HAP-1 (cell line): Measurements from ENCODE around the gene PDE8B.

Source experiments
- DNase-seq, 2 experiments: peaks; one replicate each; pipeline ENCODE4 v3.0.0-alpha.2; 2016 to 2020; ENCODE audit warnings: low spot score in 2 of 2
- H3K27me3 ChIP-seq: fragments of 250-450 bp; sonication (Bioruptor Pico); 2 replicates; pipeline ENCODE4 v1.5.1; 2020; ENCODE audit warnings: low read depth, mild to moderate bottlenecking, moderate library complexity
- H3K36me3 ChIP-seq: fragments of 250-450 bp; sonication (Bioruptor Pico); replicated peaks from 2 replicates; pipeline ENCODE4 v1.5.1; 2020; ENCODE audit warnings: mild to moderate bottlenecking
- H3K4me1 ChIP-seq: fragments of 250-450 bp; sonication (Bioruptor Pico); 2 replicates; pipeline ENCODE4 v1.5.1; 2020; ENCODE audit warnings: mild to moderate bottlenecking
- H3K4me3 ChIP-seq: fragments of 250-450 bp; sonication (Bioruptor Pico); 2 replicates; pipeline ENCODE4 v1.5.1; 2020; ENCODE audit warnings: mild to moderate bottlenecking, moderate library complexity
- H3K9me3 ChIP-seq: fragments of 250-450 bp; sonication (Bioruptor Pico); 2 replicates; pipeline ENCODE4 v1.5.1; 2020; ENCODE audit warnings: mild to moderate bottlenecking, moderate library complexity
- in situ Hi-C: fragments of 300-500 bp; cut with MboI; formaldehyde crosslinking; loops from 3 replicates; pipeline ENCODE4 v1.14.3; 2020; ENCODE audit warnings: low sequenced_read_pairs, inconsistent platforms, mixed read lengths

Gene PDE8B

DNA sequence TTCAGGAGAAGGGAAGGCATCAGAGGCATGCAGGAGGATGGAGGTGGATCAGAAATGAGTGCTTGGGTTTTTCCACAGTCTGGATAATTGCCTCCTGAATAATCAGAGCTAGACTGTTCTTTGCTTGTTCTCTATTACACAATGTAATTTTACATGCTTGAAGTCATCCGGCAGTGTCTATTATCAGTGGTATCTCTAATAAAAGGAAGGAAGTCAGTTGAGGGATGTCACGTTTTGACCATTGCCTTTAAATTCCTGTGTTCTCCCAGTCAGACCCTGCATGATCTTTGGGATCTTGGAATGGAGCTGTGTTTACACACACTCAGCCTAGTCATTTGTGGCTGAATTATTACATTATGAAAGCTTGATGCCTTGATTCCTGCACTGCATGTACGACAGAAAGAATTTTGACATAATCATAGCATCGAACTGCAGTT is 91.0 kb downstream of the PDE8B start:
- in situ Hi-C loops, result no loop called here
- no peak for DNase-seq
- H3K4me3 ChIP-seq, result no peak overlapping the region
- no peaks in the 10 kb centered on the region for H3K9me3 ChIP-seq
- H3K36me3 ChIP-seq, result no peaks in the 10 kb centered on the region
- no peaks in the 10 kb centered on the region for H3K4me1 ChIP-seq
- H3K27me3 ChIP-seq, result no peaks in the 10 kb centered on the region

DNA sequence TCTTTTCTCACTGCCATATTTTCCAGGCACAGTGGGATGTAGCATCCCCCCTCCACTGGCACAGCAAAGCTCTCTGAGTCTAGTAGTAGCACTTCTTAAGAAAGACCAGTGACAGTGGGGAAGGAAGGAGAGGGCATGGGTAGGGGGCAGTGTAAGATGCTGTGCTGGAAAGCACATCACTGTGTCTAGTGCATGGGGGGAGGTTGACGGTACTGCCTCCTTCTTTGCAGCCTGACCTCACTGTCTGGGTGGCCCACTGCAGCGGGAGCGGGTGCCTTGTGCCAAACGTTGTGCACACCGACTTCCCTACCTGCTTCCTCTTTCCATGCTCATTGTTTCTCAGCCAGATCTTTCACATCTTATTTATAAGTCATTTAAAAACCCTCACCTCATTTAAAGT is 91.8 kb downstream of the PDE8B start:
- Histone ChIP-seq H3K36me3 (no peaks in the 10 kb centered on the region), H3K4me1 (no peaks in the 10 kb centered on the region), H3K4me3 (no peak overlapping the region), H3K9me3 (no peaks in the 10 kb centered on the region), H3K27me3 (no peaks in the 10 kb centered on the region)
- DNase-seq, result no peak
- in situ Hi-C loops, result no loop called here

DNA sequence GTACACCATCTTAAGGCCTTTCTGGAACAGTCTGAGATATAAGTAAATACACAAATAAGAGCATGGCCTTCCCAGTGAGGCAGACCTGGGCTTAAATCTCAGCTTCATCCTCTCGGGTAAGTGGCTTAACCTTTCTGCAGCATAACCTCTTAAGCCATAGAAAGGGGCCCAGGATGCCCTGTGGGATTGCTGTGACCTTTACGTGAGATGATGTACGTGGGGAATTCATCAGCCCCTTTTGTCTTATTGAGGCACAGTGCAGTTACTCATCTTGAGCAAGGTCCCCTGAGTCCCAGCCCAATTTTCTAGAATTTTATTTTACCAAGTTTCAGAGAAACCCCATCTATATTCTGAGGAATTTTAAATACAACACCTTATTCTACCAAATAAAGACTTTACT is 92.2 kb downstream of the PDE8B start:
- no peak for DNase-seq
- Histone ChIP-seq H3K4me1 (no peaks in the 10 kb centered on the region), H3K4me3 (no peak overlapping the region), H3K27me3 (no peaks in the 10 kb centered on the region), H3K9me3 (no peaks in the 10 kb centered on the region), H3K36me3 (no peaks in the 10 kb centered on the region)
- in situ Hi-C loops, result no loop called here

DNA sequence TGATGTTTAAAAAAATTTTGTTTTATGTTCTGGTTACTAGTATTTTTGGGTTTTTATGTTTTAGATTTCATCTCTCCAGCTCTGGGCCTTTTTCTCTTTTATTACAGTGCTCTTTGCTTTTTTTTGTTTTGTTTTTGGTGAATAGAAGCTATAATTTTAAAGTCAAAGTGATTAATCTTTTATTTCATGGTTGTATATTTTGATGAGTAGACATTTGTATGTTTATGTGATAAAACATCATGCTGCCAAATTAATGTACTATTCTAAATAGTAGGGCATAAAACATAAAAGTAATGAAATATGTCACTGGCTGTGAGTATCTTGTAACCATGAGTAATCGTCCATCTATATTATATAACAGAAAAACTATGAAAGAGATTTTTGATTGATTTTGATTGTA is 93.9 kb downstream of the PDE8B start:
- H3K27me3 ChIP-seq, result no peaks in the 10 kb centered on the region
- no peaks in the 10 kb centered on the region for H3K36me3 ChIP-seq
- no peaks in the 10 kb centered on the region for H3K9me3 ChIP-seq
- no peak for DNase-seq
- H3K4me3 ChIP-seq, result no peak overlapping the region
- in situ Hi-C loops, result no loop called here
- no peaks in the 10 kb centered on the region for H3K4me1 ChIP-seq

DNA sequence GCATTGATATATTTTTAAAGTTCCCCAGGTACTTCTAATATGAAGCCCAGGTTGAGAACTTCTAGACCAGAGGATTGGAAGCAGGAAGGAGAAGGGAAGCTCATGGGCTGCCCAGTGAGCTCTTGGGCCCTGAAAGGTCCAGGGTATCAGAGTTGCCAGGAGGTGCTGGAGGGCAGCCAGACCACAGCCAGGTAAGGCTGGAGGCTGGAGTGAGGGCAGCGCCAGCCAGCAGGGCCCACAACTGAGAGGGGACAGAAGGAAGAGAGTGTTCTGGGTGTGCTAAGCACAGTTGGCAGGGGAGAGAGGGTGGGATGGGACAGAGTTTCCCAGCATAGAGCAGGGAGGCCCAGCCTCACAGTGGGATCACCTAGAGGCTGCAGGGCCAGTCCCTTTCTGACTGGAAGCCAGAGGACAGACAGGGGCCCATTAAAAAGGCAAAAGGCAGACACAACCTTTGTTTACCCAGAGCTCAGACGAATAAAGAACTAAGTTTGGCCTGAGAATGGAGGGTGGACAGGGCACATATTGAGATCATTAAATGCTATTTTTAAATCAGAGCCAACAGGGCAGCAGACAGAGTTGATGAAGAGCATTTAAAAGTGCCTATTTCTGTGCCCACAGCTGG is 94.9 kb downstream of the PDE8B start:
- Histone ChIP-seq H3K4me3 (no peak overlapping the region), H3K27me3 (no peaks in the 10 kb centered on the region), H3K9me3 (no peaks in the 10 kb centered on the region), H3K36me3 (no peaks in the 10 kb centered on the region), H3K4me1 (no peaks in the 10 kb centered on the region)
- in situ Hi-C loops, result no loop called here
- no peak for DNase-seq

DNA sequence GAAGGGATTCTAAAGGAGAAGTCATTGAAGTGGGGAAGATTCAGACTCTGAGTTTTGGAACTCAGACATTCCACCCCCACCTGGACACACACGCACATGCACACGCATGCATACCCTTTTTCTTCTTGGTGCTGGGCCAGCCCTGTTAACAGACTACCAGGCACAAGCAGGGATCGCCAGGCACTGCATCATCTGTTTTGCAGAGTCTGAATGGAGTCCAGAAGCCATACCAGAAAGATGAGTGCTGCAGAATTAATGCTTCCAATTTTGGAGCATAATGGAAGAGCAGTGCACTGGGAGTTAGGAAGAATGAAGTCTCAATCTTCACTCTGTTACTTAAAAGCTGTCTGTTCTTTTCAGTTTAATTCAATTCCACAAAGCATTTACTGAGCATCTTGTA is 95.5 kb downstream of the PDE8B start:
- DNase-seq, result no peak
- Histone ChIP-seq H3K4me1 (no peaks in the 10 kb centered on the region), H3K27me3 (no peaks in the 10 kb centered on the region), H3K4me3 (no peak overlapping the region), H3K9me3 (no peaks in the 10 kb centered on the region), H3K36me3 (no peaks in the 10 kb centered on the region)
- in situ Hi-C loops, result no loop called here

DNA sequence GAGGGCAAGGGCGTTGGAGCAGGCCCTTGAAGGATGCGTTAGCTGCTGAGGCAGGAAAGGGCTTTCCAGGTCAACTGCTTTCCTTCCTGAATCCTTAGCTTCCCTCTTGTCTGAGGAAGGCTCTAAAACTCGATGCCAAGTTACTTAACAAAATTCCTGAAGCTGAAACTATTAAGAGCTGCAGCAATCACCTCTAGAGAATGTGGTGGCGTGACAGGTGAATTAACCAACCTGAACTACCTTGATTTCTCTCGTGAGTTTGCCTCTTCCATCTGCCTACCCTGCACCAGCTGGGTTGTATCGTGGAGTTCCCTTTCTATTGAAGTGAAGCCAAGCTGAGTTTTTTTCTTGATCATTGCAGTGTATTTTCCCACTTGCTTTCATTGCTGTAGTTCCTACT is 96.1 kb downstream of the PDE8B start:
- in situ Hi-C loops, result no loop called here
- no peak for DNase-seq
- Histone ChIP-seq H3K9me3 (no peaks in the 10 kb centered on the region), H3K4me1 (no peaks in the 10 kb centered on the region), H3K27me3 (no peaks in the 10 kb centered on the region), H3K4me3 (no peak overlapping the region), H3K36me3 (no peaks in the 10 kb centered on the region)

DNA sequence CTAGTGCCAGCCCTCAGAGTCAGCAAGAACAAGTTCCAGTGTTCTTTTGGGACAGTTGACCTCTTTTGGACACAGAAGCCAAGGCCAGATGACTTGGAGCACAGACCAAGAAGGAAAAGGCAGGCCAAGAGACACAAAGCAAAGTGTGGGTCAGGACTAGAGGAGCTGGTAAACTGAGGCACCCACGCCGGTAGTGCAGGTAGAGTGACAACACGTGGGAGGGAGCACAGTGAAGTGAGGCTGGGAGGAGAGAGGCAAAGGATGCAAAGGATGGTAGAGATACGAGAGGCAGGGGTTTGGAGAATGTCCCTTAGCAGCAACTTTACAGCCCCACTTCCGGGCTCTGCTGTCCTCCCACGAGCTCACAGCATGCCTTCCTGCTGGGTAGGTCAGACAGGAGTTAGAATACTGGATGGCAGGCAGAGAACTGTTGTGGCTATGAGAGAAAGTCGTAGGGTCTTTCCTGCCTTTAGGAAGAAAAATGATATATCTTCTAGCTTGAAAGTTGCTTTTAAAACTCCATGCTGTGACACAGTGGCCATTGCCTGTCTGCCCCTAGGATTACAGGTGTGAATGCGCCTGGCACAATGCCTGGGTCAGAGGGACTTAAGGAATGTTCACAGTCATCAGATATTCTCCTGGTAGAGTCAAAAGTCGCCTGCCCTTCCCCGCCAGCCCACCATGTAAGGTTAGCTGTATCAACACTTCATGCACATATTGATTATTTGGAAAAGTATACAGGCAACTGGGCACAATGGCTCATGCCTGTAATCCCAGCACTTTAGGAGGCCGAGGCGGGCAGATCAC is 97.9 kb downstream of the PDE8B start:
- H3K36me3 ChIP-seq, result no peaks in the 10 kb centered on the region
- H3K9me3 ChIP-seq, result no peaks in the 10 kb centered on the region
- in situ Hi-C loops, result no loop called here
- no peak overlapping the region for H3K4me3 ChIP-seq
- DNase-seq, result no peak
- H3K27me3 ChIP-seq, result no peaks in the 10 kb centered on the region
- H3K4me1 ChIP-seq, result no peaks in the 10 kb centered on the region

DNA sequence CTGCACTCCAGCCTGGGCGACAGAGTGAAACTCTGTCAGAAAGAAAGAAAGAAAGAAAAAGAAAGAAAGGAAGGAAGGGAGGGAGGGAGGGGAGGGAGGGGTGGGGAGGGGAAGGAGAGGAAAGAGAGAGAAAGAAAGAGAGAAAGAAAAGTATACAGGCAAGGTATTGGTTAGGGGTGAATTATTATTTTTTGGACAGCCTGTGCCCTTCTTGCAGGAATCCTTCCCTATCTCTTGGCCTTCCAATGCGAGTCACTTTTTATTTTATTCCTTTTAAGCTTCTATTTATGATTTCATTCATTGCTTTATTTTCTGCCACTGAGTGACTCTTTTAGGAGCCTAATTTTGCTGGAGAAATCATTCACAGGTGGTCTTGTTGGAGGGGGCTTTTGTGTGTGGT is 98.7 kb downstream of the PDE8B start:
- Histone ChIP-seq H3K4me3 (no peak overlapping the region), H3K36me3 (no peaks in the 10 kb centered on the region), H3K27me3 (no peaks in the 10 kb centered on the region), H3K9me3 (no peaks in the 10 kb centered on the region), H3K4me1 (no peaks in the 10 kb centered on the region)
- DNase-seq, result no peak
- in situ Hi-C loops, result no loop called here

DNA sequence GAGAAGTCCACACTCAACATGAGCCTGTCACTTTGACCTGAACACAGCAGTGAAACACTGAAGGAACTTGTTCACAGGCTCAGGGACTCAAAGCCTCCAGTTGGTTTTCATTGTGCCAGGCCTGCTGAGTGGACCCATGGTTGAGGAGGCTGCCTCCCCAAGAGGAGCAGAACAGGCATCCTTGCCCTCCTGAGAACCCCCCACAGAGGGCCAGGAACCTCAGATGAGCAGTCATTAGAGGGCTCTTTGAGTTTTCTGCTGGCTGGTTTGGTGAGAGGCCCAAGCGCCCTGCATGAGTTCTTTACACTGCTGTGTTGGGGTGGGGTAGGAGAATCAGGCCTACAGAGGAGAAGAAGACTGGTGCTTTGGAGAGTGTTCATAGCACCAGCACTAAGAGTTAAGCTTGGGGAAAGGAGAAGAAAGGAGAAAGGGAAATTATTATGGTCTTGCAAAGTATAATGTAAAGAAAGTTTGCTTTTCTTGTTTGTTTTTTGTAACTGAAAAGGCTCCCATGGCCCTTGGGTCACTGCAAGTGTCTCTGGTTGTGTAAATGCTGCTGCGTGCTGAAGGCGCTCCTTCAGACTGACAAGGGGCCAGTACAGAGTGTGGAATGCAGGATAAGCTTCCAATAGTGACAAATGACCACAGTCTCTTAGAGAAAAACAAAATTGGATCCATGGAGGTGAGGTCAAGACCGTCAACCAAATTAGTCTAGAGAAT is 100.2 kb downstream of the PDE8B start:
- no peaks in the 10 kb centered on the region for H3K27me3 ChIP-seq
- no peak overlapping the region for H3K4me3 ChIP-seq
- no peaks in the 10 kb centered on the region for H3K36me3 ChIP-seq
- no peaks in the 10 kb centered on the region for H3K9me3 ChIP-seq
- H3K4me1 ChIP-seq, result no peaks in the 10 kb centered on the region
- no peak for DNase-seq
- in situ Hi-C loops, result no loop called here

DNA sequence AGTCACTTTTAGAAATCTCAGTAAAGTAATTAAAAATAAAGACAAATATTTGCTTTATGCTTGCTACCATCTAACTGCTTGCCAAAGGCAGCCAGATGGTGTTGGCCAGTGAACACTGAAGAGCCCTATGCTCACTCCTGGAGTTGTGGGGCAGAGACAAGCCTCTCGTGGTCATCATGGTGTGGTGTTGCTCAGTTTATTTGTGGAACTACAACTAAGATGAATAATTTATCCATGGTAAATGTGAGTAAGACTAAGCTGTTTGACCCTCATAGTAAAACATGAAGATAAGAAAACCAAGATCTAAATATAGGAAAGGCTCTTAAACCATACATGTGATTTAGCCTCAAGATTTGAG is 100.7 kb downstream of the PDE8B start:
- H3K27me3 ChIP-seq, result no peaks in the 10 kb centered on the region
- H3K4me1 ChIP-seq, result no peaks in the 10 kb centered on the region
- H3K36me3 ChIP-seq, result no peaks in the 10 kb centered on the region
- no peak for DNase-seq
- H3K9me3 ChIP-seq, result no peaks in the 10 kb centered on the region
- no peak overlapping the region for H3K4me3 ChIP-seq
- in situ Hi-C loops, result no loop called here

DNA sequence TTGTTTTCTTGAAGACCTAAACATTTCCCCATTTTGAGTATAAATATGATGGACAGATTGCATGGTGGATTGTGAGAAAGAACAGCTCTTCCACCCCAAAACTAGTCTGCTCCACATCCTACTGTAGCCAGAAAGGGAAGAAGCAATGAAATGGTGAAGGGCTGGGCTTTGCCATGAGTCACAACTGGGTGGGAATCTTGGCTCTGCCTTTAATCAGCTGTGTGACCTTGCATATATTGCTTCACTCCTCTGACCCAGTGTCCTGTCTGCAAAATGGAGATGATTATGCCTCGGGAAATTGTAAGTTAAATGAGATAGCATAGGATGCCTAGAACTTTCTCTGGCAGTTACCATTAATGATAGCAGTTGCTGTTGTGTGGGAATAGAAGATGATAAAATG is 101.9 kb downstream of the PDE8B start:
- no peak for DNase-seq
- no peaks in the 10 kb centered on the region for H3K36me3 ChIP-seq
- H3K4me1 ChIP-seq, result no peaks in the 10 kb centered on the region
- H3K27me3 ChIP-seq, result no peaks in the 10 kb centered on the region
- H3K9me3 ChIP-seq, result no peaks in the 10 kb centered on the region
- in situ Hi-C loops, result no loop called here
- no peak overlapping the region for H3K4me3 ChIP-seq

DNA sequence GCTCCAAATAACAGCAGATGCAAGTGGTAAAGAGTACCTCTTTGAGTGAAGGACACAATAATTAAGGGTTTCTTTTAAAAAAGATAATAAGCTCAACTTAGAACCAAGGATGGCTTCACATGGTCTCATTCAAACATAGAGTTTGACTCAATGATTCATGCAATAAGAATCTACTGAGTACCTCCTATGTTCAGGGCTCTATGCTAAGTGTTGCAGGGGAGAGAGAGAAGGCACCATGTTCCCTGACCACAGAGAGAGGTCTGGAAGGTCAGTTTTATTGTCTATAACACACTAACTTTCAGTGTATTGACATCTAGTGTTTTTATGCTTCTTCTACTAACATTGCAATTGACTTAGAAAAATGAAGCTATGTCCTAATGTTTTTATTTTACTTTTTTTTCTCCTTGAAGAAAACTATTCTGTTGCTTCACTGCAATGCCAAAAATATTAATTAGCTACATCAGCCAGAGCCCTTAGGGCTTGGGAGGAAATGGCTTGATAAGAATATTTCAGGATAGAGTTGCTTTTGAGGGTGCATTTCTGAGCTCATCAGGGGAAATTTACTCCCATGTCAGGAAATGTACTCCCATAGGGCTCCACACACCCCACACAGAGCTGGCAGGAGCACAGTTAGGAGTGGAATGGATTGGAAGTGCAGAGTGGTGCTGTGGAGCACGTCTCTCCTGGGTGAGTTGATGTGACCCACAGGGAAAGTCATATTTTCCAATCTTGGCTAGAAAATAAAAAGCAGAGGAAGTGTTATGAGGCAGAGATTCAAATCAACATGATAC is 106.6 kb downstream of the PDE8B start:
- no peaks in the 10 kb centered on the region for H3K9me3 ChIP-seq
- in situ Hi-C loops, result no loop called here
- no peaks in the 10 kb centered on the region for H3K36me3 ChIP-seq
- no peaks in the 10 kb centered on the region for H3K4me1 ChIP-seq
- DNase-seq, result no peak
- no peaks in the 10 kb centered on the region for H3K27me3 ChIP-seq
- H3K4me3 ChIP-seq, result no peak overlapping the region

DNA sequence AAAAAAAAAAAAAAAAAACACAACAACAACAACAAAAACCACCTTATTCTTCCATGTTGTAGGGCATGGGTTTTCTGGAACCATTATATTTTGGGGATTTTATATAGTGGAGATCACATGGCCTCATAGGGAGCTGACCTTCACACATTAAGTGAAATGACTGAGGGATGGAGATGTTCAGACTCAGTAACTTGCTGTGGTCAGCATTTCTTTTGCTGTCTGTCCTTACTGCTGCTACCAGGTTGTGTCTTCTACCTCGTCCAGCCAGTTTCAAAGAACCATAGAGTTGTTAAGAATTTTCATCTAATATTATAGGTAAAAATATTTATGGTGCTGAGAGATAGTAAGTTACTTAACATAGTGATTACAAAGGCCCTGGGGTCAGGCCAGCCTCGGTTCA is 107.6 kb downstream of the PDE8B start:
- DNase-seq, result no peak
- no peaks in the 10 kb centered on the region for H3K4me1 ChIP-seq
- no peaks in the 10 kb centered on the region for H3K36me3 ChIP-seq
- no peaks in the 10 kb centered on the region for H3K9me3 ChIP-seq
- no peaks in the 10 kb centered on the region for H3K27me3 ChIP-seq
- H3K4me3 ChIP-seq, result no peak overlapping the region
- in situ Hi-C loops, result no loop called here
